Stimulated activated CD8-positive, alpha-beta memory T cell treated with anti-CD3 and anti-CD28 coated beads, Interleukin-7, amount 100 ng/mL, for 24 hours (primary cell): ENCODE data around the gene BRINP3.
"Not testable (repeated sequence)": the region's sequence is repeated elsewhere in the genome, so short reads cannot be mapped to it uniquely, and the experiment has no call there.

Experiments used
- DNase-seq: peaks from one replicate; pipeline ENCODE4 v3.0.0-alpha.2; 2020; ENCODE audit warnings: low read depth

The BRINP3 gene

GRCh38 chr1:190477762-190478148 is at the start of gene BRINP3:
Gene BRINP3, minus strand, starts transcription at chr1:190477864.
- no peak for DNase-seq

GRCh38 chr1:190511554-190511953 is 33.9 kb upstream of the BRINP3 start:
- DNase-seq = no peak

- DNase-seq = no peak
These were observed 29.7 kb upstream of the BRINP3 start for GRCh38 chr1:190507357-190507756.

GRCh38 chr1:190504539-190504938 is 26.9 kb upstream of the BRINP3 start:
- not testable (repeated sequence) for DNase-seq

GRCh38 chr1:190497565-190497964 is 19.9 kb upstream of the BRINP3 start:
- DNase-seq = no peak

GRCh38 chr1:190494451-190494850 is 16.8 kb upstream of the BRINP3 start:
- DNase-seq = no peak

GRCh38 chr1:190491404-190491803 is 13.7 kb upstream of the BRINP3 start:
- no peak for DNase-seq

- DNase-seq = no peak
These were observed 6.4 kb upstream of the BRINP3 start for GRCh38 chr1:190484045-190484444.

GRCh38 chr1:190480231-190480630 is 2.6 kb upstream of the BRINP3 start:
- no peak for DNase-seq

GRCh38 chr1:190479516-190479915 is 1.9 kb upstream of the BRINP3 start:
- DNase-seq = no peak

GRCh38 chr1:190479050-190479397 is 1.4 kb upstream of the BRINP3 start:
- DNase-seq = no peak

GRCh38 chr1:190478149-190479049 is 735 bp upstream of the BRINP3 start:
- no peak for DNase-seq

- no peak for DNase-seq
These were observed 858 bp downstream of the BRINP3 start for GRCh38 chr1:190476806-190477205.

GRCh38 chr1:190476321-190476720 is 1.3 kb downstream of the BRINP3 start:
- no peak for DNase-seq

GRCh38 chr1:190475421-190476141 is 2.1 kb downstream of the BRINP3 start:
- DNase-seq = no peak

- DNase-seq = no peak
These were observed 2.9 kb downstream of the BRINP3 start for GRCh38 chr1:190474650-190475211.

GRCh38 chr1:190474010-190474409 is 3.7 kb downstream of the BRINP3 start:
- no peak for DNase-seq

- DNase-seq = no peak
These were observed 5.2 kb downstream of the BRINP3 start for GRCh38 chr1:190472494-190472893.

GRCh38 chr1:190472042-190472441 is 5.6 kb downstream of the BRINP3 start:
- DNase-seq = no peak

- DNase-seq = no peak
These were observed 13.0 kb downstream of the BRINP3 start for GRCh38 chr1:190464690-190465089.

GRCh38 chr1:190456129-190456528 is 21.5 kb downstream of the BRINP3 start:
- DNase-seq = no peak

GRCh38 chr1:190455631-190456030 is 22.0 kb downstream of the BRINP3 start:
- DNase-seq = no peak

GRCh38 chr1:190453550-190453949 is 24.1 kb downstream of the BRINP3 start:
- no peak for DNase-seq
